Fibroblast of the aortic adventitia (primary cell): Measurements from ENCODE around the gene DENND1A. TPM values are rescaled to one million over a fixed set of nuclear protein-coding genes. Genes with fewer than 3 reads are reported as not detected.

Experiments
- DNase-seq: peaks from one replicate; pipeline ENCODE4 v3.0.0-alpha.2; 2010; ENCODE audit warnings: low read depth
- H3K4me3 ChIP-seq: 2 replicates; pipeline ENCODE4 v1.5.1; 2011; ENCODE audit warnings: low read depth, mild to moderate bottlenecking, control low read depth, low read length, moderate library complexity
- total RNA-seq: library from RNA; depleted of rRNA; stranded (reverse); fragments of >200 nt; gene quantifications from 2 replicates; pipeline ENCODE4 v1.2.3, GENCODE V29; 2012; ENCODE audit warnings: low replicate concordance
- TF ChIP-seq, protein P1 (sequence below): IDR thresholded peaks from 2 replicates; pipeline ENCODE4 v1.5.1; 2011; ENCODE audit warnings: mild to moderate bottlenecking, low read length, control low read depth, inconsistent platforms; ENCODE audit not compliant: insufficient read depth

DENND1A gene
- total RNA-seq, 1 donor = 27.7 TPM

DNA sequence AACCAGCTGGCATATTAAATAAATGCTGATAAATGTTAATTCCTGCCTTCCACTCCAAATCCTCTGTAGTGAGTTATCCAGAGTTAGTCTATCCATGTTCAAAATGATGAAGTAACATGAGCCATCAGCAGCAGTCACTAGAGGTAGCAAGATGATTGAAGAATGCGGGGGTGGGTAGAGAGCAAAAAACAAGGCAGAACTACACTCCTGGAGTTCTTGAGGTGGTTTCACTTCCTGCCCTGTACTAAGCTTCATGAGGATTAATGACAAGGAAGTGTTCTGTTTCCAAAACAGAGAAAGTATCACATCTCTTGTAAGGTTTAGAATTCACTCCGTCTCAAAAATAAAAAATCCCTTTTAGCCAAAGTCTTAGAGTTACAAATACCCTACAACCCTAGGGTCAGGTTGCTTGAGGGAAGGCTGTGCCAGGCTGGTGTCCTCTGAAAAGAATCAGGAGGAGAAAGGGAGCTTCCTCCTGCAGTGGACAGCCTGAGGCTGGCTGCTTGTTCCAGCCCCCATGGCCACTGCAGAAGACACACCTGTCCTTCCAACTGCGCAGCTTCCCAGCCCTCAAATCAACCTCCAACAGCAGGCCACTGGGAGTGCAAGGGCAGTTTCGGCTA is 180.2 kb downstream of the DENND1A start:
- no peak for DNase-seq
- TF ChIP-seq, protein P1, sequence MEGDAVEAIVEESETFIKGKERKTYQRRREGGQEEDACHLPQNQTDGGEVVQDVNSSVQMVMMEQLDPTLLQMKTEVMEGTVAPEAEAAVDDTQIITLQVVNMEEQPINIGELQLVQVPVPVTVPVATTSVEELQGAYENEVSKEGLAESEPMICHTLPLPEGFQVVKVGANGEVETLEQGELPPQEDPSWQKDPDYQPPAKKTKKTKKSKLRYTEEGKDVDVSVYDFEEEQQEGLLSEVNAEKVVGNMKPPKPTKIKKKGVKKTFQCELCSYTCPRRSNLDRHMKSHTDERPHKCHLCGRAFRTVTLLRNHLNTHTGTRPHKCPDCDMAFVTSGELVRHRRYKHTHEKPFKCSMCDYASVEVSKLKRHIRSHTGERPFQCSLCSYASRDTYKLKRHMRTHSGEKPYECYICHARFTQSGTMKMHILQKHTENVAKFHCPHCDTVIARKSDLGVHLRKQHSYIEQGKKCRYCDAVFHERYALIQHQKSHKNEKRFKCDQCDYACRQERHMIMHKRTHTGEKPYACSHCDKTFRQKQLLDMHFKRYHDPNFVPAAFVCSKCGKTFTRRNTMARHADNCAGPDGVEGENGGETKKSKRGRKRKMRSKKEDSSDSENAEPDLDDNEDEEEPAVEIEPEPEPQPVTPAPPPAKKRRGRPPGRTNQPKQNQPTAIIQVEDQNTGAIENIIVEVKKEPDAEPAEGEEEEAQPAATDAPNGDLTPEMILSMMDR = no peak

GRCh38 chr9:123746765-123747164 is 183.2 kb downstream of the DENND1A start:
- TF ChIP-seq, protein P1 = no peak
- no peak overlapping the region for H3K4me3 ChIP-seq
- DNase-seq = no peak

More for the DNA sequence above, 180.2 kb downstream of the DENND1A start:
- H3K4me3 ChIP-seq = no peak overlapping the region

DNA sequence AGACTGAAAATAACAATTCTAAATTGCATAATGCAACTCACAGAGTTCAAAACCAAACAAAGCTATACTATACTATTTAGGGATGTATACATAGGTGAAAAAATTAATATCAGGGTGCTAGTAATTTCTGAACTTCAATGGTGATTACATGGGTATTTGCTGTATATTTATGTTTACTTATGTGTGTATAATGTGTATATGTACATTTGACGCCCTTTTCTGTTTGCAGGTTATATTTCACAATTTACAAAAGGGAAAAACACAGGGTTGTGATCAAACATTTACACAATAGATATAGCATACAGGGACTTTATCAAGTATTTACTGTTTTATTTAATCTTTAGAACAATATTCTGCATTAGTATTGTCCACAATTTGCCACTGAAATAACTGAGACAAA is 184.0 kb downstream of the DENND1A start:
- H3K4me3 ChIP-seq = no peak overlapping the region
- TF ChIP-seq, protein P1 = no peak
- DNase-seq = no peak

GRCh38 chr9:123745451-123745850 is 184.5 kb downstream of the DENND1A start:
- H3K4me3 ChIP-seq = no peak overlapping the region
- TF ChIP-seq, protein P1 = no peak
- no peak for DNase-seq

- TF ChIP-seq, protein P1 = no peak
- no peak for DNase-seq
- H3K4me3 ChIP-seq = no peak overlapping the region
Observed at GRCh38 chr9:123743737-123744136, 186.2 kb downstream of the DENND1A start.

- peak; percentile 47 for DNase-seq
- H3K4me3 ChIP-seq = no peak overlapping the region
- TF ChIP-seq, protein P1 = no peak
Observed at GRCh38 chr9:123742009-123742767, 187.7 kb downstream of the DENND1A start.
